HG02885 (cell line): ENCODE results near the gene METRNL.
"Not testable (repeated sequence)": the region's sequence is repeated elsewhere in the genome, so short reads cannot be mapped to it uniquely, and the experiment has no call there.

Experiments used
- ATAC-seq: cut with Tn5 transposase; IDR thresholded peaks from one replicate; pipeline ENCODE4 v1.9.1; 2021; ENCODE audit warnings: mild to moderate bottlenecking; ENCODE audit not compliant: unreplicated experiment, poor library complexity

The METRNL gene

DNA sequence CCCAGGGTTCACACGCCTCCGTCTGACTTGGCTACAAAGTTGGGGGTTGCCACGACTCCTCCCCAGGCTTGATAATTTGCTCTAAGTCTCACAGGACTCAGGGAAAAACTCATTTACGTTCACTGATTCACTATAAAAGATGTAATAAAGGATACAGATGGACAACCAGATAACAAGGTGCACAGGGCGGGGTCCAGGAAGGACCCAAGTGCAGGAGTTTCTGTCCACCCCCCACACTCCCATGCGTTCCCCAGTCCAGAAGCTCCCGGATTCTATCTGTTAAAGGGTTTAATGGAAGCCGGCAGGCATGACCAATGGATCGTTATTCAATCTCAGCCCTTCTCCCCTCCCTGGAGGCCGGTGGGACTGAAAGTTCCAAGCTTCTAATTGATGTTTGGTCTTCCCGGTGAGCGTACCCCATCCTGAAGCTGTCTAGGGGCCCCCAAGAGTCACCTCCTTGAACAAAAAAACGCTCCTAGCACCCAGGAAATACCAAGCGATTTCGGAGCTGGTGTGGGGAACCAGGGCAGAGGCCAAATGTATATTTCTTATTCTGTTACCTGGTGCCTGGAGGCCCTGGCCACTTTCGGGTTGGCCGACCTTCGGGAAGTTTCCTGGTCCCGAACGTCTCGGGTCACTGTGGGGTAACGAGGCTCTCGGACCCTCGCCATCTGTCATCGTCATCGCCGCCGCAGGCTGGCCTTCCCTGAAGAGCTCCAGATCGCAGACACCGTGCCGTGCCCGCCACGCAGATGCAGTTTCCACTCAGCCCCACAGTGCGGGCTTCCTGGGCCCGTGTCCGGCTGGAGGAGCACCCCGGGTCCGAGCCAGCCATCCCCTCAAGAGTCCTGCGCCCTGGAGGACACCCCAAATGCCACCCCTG is 13.5 kb upstream of the METRNL start:
- ATAC-seq: no peak

DNA sequence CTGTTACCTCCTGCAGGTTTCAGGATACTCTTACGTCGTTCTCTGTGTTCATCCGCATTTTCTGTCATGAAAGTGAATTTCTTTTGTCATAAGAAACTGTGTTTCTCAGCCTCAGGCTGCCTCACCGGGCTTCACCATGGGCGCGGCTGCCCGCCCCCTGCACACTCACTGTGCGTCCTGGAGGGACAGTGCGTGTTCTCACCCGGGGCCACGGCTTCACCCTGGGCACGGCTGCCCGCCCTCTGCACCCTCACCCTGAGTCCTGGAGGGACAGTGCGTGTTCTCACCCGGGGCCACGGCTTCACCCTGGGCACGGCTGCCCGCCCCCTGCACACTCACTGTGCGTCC is 12.9 kb upstream of the METRNL start:
- ATAC-seq: not testable (repeated sequence)

- ATAC-seq: no peak
Measured at GRCh38 chr17:83067071-83067717, 12.2 kb upstream of the METRNL start.

- ATAC-seq: no peak
Measured at GRCh38 chr17:83067718-83068261, 11.6 kb upstream of the METRNL start.

DNA sequence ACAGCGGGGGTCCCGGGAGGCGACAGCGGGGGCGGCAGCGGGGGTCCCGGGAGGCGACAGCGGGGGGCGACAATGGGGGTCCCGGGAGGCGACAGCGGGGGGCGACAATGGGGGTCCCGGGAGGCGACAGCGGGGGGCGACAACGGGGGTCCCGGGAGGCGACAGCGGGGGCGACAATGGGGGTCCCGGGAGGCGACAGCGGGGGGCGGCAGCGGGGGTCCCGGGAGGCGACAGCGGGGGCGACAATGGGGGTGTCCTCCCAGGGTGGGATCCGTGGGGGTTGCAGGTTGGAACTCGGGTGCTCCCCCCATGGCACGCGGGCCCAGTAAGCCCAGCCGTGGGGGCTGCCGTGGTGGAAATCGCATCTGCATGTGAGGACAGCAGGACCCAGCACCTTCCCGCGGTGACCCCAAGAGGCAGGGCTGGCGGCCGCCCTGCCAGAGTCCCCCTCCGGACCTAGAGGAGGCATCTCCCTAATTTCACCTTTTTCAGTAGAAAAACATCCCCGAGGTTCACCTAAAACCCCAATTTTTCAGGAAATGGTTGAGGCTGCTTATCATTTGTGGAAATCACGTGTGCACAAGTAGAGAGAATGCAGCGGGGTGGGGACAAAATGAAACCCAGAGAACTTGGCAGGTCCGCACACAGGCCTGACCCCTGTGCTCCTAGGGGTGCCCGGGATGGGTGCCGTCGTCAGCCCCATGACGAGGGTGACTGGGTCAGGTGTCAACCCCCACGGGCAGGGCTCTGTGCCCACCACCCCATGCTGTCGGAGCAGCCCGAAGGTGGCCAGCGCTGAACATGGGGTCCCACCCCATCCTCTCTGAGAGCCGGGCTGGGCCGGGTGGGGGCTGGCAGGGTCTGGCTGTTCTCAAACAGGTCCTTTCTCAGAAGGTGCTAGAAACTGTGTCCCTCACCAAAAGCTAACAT is 10.5 kb upstream of the METRNL start:
- ATAC-seq: no peak

DNA sequence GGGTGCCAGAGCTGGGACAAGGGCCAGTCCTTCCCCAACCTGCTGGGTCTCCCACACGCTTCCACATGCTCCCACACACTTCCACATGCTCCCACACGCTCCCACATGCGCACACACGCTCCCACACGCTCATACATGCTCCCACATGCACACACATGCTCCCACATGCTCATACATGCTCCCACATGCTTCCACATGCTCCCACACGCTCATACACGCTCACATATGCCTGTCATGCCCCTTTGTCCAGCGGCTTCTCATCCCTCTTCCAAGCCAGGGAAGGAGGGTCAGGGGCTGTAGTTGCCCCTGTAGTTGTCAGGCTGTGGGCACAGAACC is 9.9 kb upstream of the METRNL start:
- no peak for ATAC-seq

GRCh38 chr17:83069931-83070742 is 9.3 kb upstream of the METRNL start:
- ATAC-seq: no peak

- no peak for ATAC-seq
Measured at GRCh38 chr17:83070800-83071341, 8.5 kb upstream of the METRNL start.

- ATAC-seq: no peak
Measured at GRCh38 chr17:83071365-83071764, 8.0 kb upstream of the METRNL start.

GRCh38 chr17:83071966-83072562 is 7.3 kb upstream of the METRNL start:
- ATAC-seq: no peak

DNA sequence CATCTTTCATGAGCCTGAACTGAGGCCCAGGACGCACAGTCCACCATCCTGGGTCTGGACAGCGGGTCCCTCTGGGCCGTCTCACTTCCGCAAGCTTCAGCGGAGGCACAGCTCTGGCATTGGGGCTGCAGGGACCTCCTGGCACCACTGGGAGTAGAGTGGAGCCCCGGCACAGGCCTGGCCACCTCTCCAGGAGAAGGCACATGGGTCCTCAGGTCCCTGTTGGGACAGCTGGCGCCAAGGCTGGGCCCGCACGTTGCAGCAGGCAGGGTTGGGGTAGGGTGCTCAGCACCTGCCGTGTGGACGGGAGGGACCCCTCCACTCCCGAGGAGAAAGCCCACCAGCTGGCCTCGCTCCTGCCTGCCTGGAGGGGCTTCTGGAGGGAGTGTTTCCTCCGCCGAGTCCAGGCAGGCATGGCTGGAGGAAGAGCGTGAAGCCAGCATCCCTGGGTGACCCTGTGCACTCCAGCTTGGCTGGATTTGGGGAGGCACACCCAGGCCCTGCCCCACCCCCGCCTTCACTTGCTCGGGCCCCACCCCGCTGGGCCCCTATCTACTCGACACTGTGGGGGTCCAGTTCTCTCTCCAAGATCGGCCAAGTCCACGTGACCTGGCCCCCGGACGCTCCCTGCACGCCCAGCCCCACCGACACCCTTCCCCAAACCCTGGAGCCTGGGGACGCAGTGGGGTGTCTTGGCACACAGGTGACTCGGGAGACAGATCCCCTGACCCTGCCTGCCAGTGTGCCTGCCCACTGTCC is 6.6 kb upstream of the METRNL start:
- no peak for ATAC-seq

GRCh38 chr17:83073389-83074063 is 5.9 kb upstream of the METRNL start:
- no peak for ATAC-seq

DNA sequence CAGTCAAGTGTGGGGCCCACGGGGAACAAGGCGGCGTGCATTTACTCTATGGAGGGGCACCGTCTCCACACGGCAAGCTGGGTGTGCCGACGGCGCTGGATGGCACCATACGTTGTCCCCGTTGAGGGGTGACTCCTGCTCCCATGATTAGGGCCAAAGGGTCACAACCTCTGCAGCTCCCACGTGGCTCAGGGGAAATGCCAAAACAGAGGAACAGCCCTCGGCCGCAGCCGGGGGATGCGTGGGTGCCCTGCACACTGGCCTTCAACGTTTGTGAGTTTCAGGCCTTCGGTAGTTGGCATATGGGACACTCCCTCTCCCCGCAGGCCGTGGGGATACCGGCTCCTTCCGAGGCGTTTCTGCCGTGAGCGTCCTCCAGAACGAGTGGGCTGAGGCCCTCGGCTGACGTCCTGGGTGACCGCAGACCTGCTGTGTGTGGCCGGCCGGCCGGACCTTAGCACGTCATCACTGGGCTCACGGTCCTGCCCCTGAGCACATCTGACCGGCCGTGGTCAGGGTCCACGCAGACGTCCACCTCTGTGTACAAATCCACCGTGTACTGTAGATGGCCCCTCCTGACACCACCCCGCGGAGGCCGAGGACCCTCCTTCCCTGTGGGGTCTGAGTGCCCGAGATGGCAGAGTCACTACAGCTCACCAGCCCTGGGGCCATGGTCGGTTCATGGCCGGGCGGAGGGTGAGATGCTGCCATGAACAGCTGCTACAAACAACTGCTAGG is 4.8 kb upstream of the METRNL start:
- no peak for ATAC-seq

- ATAC-seq: no peak
Measured at GRCh38 chr17:83075270-83075880, 4.0 kb upstream of the METRNL start.

GRCh38 chr17:83076938-83077337 is 2.5 kb upstream of the METRNL start:
- no peak for ATAC-seq

- ATAC-seq: no peak
Measured at GRCh38 chr17:83077411-83077810, 2.0 kb upstream of the METRNL start.

DNA sequence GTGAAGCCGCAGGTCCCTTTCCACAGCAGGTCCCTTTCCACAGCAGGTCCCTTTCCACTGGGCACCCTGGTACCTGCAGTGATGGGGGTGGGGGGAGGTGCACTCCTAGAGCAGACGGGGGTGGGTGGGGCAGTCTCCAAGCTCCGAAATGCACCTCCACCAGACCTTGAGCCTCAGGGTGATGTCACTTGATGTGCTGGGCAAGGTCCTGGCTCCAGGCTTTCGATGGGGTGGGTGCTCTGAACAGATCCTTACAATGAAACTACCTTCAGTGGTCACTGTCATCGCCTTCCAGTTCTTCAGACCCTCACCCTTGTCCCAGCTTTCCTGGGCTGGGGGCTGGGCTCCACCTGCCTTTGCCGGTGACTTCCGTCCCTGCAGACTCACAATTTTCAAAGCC is 1.5 kb upstream of the METRNL start:
- ATAC-seq: no peak
